Panc1 (cell line): Measurements from ENCODE around the gene DLGAP1. TPM values are rescaled to one million over a fixed set of nuclear protein-coding genes. Genes with fewer than 3 reads are reported as not detected.

Experiments used
- ATAC-seq: fragments of 200-7000 bp; cut with Tn5 transposase; 2 replicates; pipeline ENCODE4 v1.9.1; 2020; ENCODE audit warnings: mild to moderate bottlenecking, moderate library complexity
- BruUV-seq: library from RNA; stranded (reverse); fragments of 400-500 nt; replicated peaks from 2 replicates; lab custom pipeline; 2021; lab: Mats Ljungman, UMichigan
- CTCF ChIA-PET: fragments of 300-600 bp; sonication (Branson Sonifier 250); formaldehyde crosslinking; loops from one replicate; lab custom pipeline; 2022; ENCODE audit warnings: antibody characterized with exemption; lab: Charles Lee
- POLR2A ChIA-PET: fragments of 300-600 bp; sonication (Branson Sonifier 250); formaldehyde crosslinking; loops from one replicate; lab custom pipeline; 2022; ENCODE audit warnings: antibody characterized with exemption; lab: Charles Lee
- DNase-seq: peaks from one replicate; pipeline ENCODE4 v3.0.0-alpha.2; 2010; ENCODE audit warnings: low read depth, low spot score
- H3K27ac ChIP-seq: 2 replicates; pipeline ENCODE4 v1.5.1; 2011; ENCODE audit warnings: mild to moderate bottlenecking, low read length, inconsistent platforms
- H3K27me3 ChIP-seq: fragments of 200-500 bp; sonication (Bioruptor generic); 2 replicates; pipeline ENCODE4 v1.6.0; 2014; ENCODE audit warnings: low read length, inconsistent platforms; ENCODE audit not compliant: control insufficient read depth, insufficient read depth
- H3K36me3 ChIP-seq: fragments of 200-500 bp; sonication (Bioruptor generic); 2 replicates; pipeline ENCODE4 v1.5.1; 2014; ENCODE audit warnings: inconsistent platforms, mild to moderate bottlenecking, low read length, moderate library complexity; ENCODE audit not compliant: control insufficient read depth, insufficient read depth
- H3K4me1 ChIP-seq: 2 replicates; pipeline ENCODE4 v1.5.1; 2011; ENCODE audit warnings: inconsistent platforms, mild to moderate bottlenecking, low read length, moderate library complexity; ENCODE audit not compliant: control insufficient read depth, insufficient read depth
- H3K4me3 ChIP-seq, 2 experiments: 2 replicates each; pipeline ENCODE4 v1.5.1; 2011 to 2012; ENCODE audit warnings: low read depth in 2 of 2, low read length in 2 of 2, mild to moderate bottlenecking in 2 of 2, inconsistent platforms in 1 of 2, moderate library complexity in 1 of 2
- H3K9me3 ChIP-seq: fragments of 200-500 bp; sonication (Bioruptor generic); 2 replicates; pipeline ENCODE4 v1.5.1; 2014; ENCODE audit warnings: low read depth, mild to moderate bottlenecking, inconsistent platforms, low read length, moderate library complexity; ENCODE audit not compliant: control insufficient read depth, insufficient read depth
- POLR2AphosphoS5 ChIP-seq: IDR thresholded peaks from 2 replicates; pipeline ENCODE4 v1.6.1; 2012; ENCODE audit warnings: mild to moderate bottlenecking, low read depth, low read length, moderate library complexity
- SIN3A ChIP-seq: IDR thresholded peaks from 2 replicates; pipeline ENCODE4 v1.6.1; 2012; ENCODE audit warnings: low read depth, mild to moderate bottlenecking, low read length, moderate library complexity, borderline replicate concordance; ENCODE audit not compliant: insufficient read depth
- TCF7L2 ChIP-seq: IDR thresholded peaks from 2 replicates; pipeline ENCODE4 v1.6.1; 2011; ENCODE audit warnings: mild to moderate bottlenecking, low read depth, low read length, inconsistent platforms
- in situ Hi-C: cut with HindIII; loops from 2 replicates; pipeline ENCODE4 v1.10.0; 2016; ENCODE audit warnings: low sequenced_read_pairs, low pct_unique_long_range_greater_than_20kb
- intact Hi-C: fragments of 100-400 bp; cut with micrococcal nuclease; formaldehyde crosslinking; loops from one replicate; pipeline ENCODE4 v1.10.0; 2022; ENCODE audit not compliant: unreplicated experiment
- total RNA-seq: library from RNA; stranded (reverse); gene quantifications from one replicate; pipeline ENCODE4 v1.2.1, GENCODE V29; 2021; ENCODE audit not compliant: unreplicated experiment
- TF ChIP-seq, protein P1 (sequence below): fragments of 450-650 bp; IDR thresholded peaks from 2 replicates; pipeline ENCODE4 v1.5.1; 2017; ENCODE audit warnings: mild to moderate bottlenecking
- TF ChIP-seq, protein P2 (sequence below), 2 experiments: IDR thresholded peaks; 2 replicates each; pipeline ENCODE4 v1.6.1; 2011 to 2012; ENCODE audit warnings: low read depth in 2 of 2, control low read depth in 1 of 2, low read length in 1 of 2, mild to moderate bottlenecking in 1 of 2, moderate library complexity in 1 of 2; ENCODE audit not compliant: insufficient read depth in 1 of 2

The DLGAP1 gene
- total RNA-seq, 1 experiment from 2014 or later, result 1.8 TPM

DNA sequence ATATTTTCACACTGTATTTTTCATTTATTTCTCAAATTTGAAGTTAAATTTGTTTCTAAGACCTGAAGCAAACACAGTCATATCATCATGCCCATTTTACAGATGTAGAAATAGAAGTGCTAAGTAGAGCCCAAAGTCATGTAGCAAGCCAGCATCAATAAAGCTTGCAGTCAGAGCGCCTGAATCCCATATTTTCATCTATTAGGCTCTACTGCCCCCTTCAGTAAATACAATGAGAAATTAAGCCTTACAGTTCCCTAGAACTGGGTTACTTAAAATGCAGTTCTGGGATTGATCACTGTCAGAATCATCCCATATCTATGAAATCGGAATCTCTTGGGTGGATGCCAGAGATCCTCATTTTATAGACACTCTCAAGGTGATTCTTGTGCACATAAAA is 585.3 kb downstream of the DLGAP1 start:
- ATAC-seq, result peak; percentile 95
- TF ChIP-seq, protein P1, sequence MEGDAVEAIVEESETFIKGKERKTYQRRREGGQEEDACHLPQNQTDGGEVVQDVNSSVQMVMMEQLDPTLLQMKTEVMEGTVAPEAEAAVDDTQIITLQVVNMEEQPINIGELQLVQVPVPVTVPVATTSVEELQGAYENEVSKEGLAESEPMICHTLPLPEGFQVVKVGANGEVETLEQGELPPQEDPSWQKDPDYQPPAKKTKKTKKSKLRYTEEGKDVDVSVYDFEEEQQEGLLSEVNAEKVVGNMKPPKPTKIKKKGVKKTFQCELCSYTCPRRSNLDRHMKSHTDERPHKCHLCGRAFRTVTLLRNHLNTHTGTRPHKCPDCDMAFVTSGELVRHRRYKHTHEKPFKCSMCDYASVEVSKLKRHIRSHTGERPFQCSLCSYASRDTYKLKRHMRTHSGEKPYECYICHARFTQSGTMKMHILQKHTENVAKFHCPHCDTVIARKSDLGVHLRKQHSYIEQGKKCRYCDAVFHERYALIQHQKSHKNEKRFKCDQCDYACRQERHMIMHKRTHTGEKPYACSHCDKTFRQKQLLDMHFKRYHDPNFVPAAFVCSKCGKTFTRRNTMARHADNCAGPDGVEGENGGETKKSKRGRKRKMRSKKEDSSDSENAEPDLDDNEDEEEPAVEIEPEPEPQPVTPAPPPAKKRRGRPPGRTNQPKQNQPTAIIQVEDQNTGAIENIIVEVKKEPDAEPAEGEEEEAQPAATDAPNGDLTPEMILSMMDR, result peak; percentile 60; the same call in 1 of the 2 replicates
- no peak for TF ChIP-seq TCF7L2

DNA sequence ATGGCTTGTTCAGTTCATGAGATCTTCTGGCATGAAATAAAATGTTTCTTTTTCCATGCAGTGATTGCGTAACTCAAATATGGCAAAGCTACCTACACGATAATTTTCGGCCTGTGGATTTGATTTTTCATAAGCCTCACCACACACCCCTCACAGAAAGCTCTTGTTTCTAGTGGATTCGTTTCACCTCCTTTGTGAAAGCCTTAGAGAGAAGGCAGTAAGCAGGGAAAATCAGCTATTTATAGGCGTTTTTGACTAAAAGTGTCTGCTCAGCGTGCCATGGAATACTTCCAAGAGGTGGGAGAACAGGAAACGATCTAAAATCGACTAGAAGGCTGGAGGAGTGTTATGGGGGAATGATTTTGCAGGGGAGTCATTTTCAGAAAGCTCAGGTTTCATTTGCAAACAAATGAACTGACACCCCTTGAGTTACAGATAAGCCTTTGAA is 587.2 kb downstream of the DLGAP1 start:
- Histone ChIP-seq H3K4me1 (no peaks in the 10 kb centered on the region), H3K4me3 (no peak overlapping the region), H3K36me3 (no peaks in the 10 kb centered on the region), H3K9me3 (no peaks in the 10 kb centered on the region), H3K27ac (peak overlapping the region; percentile 74), H3K27me3 (no peaks in the 10 kb centered on the region)
- DNase-seq (no peak), ATAC-seq (no peak)
- no TSS peak for BruUV-seq
- TF ChIP-seq, protein P1, result no peak
- CTCF ChIA-PET, result interaction anchor here (1.4 kb wide), 1 partner anchor 97 kb away, joined by 3 read pairs; no protein-coding TSS in a partner anchor
- intact Hi-C loops (loop anchor here (2.0 to 5.0 kb wide), 2 partner anchors 165 to 586 kb away; no protein-coding TSS in a partner anchor), in situ Hi-C loops (no loop called here)
- POLR2A ChIA-PET, result interaction anchor here (0.6 kb wide), 1 partner anchor 160 kb away, joined by 5 read pairs; no protein-coding TSS in a partner anchor

More for the DNA sequence above, 585.3 kb downstream of the DLGAP1 start:
- in situ Hi-C loops (no loop called here), intact Hi-C loops (loop anchor here (2.0 to 5.0 kb wide), 3 partner anchors 99 to 588 kb away; no protein-coding TSS in a partner anchor)
- Histone ChIP-seq H3K4me1 (peaks cover 9% of the 10 kb centered on the region), H3K9me3 (no peaks in the 10 kb centered on the region), H3K27ac (peak overlapping the region; percentile 74; the same call in 1 of the 2 replicates), H3K27me3 (no peaks in the 10 kb centered on the region; the same call in 1 of the 2 replicates), H3K4me3 (no peak overlapping the region), H3K36me3 (no peaks in the 10 kb centered on the region)
- BruUV-seq, result no TSS peak
- DNase-seq, result peak; percentile 25
- ChIA-PET POLR2A (interaction anchor here (0.7 kb wide), 1 partner anchor 161 kb away, joined by 4 read pairs; no protein-coding TSS in a partner anchor), CTCF (interaction anchor here (0.5 to 1.6 kb wide), 5 partner anchors 98 to 195 kb away, joined by 3 to 18 read pairs (median 5); no protein-coding TSS in a partner anchor)

DNA sequence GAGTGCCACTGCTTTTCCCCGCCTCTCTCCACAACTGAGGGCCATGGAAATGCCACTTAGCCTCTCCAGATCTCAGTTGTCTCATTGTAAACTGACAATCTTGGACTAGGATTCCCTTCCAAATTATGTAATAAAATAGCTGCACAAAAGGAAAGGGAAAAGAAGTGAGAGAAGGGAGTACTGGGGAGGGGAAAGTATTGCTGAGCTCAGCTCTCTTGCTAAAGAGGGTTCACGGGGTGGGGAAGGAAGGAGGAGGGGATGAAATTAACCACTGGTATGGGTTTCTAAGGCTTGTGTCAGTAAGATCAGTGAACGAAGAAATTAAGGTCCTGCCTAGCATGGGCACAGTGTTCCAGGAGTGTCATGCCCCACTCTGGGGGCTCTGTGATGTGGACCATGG is 587.9 kb downstream of the DLGAP1 start:
- DNase-seq (no peak), ATAC-seq (no peak)
- Histone ChIP-seq H3K9me3 (no peaks in the 10 kb centered on the region), H3K4me3 (no peak overlapping the region), H3K4me1 (no peaks in the 10 kb centered on the region), H3K36me3 (no peaks in the 10 kb centered on the region), H3K27ac (peak overlapping the region; percentile 40; the same call in 1 of the 2 replicates), H3K27me3 (no peaks in the 10 kb centered on the region)
- in situ Hi-C loops, result no loop called here
- TF ChIP-seq POLR2AphosphoS5 (no peak), TCF7L2 (no peak), SIN3A (no peak)
- TF ChIP-seq, protein P1, result no peak
- TF ChIP-seq, protein P2, sequence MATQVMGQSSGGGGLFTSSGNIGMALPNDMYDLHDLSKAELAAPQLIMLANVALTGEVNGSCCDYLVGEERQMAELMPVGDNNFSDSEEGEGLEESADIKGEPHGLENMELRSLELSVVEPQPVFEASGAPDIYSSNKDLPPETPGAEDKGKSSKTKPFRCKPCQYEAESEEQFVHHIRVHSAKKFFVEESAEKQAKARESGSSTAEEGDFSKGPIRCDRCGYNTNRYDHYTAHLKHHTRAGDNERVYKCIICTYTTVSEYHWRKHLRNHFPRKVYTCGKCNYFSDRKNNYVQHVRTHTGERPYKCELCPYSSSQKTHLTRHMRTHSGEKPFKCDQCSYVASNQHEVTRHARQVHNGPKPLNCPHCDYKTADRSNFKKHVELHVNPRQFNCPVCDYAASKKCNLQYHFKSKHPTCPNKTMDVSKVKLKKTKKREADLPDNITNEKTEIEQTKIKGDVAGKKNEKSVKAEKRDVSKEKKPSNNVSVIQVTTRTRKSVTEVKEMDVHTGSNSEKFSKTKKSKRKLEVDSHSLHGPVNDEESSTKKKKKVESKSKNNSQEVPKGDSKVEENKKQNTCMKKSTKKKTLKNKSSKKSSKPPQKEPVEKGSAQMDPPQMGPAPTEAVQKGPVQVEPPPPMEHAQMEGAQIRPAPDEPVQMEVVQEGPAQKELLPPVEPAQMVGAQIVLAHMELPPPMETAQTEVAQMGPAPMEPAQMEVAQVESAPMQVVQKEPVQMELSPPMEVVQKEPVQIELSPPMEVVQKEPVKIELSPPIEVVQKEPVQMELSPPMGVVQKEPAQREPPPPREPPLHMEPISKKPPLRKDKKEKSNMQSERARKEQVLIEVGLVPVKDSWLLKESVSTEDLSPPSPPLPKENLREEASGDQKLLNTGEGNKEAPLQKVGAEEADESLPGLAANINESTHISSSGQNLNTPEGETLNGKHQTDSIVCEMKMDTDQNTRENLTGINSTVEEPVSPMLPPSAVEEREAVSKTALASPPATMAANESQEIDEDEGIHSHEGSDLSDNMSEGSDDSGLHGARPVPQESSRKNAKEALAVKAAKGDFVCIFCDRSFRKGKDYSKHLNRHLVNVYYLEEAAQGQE (IDR thresholded peaks at IDR 0.05; ENCODE audit: insufficient read depth in 1 of 2, low read depth in 2 of 2, low read length in 1 of 2), result no peak
- ChIA-PET CTCF (interaction anchor here (1.4 kb wide), 1 partner anchor 96 kb away, joined by 3 read pairs; no protein-coding TSS in a partner anchor), POLR2A (interaction anchor here (0.6 to 0.7 kb wide), 2 partner anchors 122 to 160 kb away, joined by 3 to 5 read pairs; no protein-coding TSS in a partner anchor)
- intact Hi-C loops, result loop anchor here (5.0 kb wide), 1 partner anchor 585 kb away; no protein-coding TSS in a partner anchor
- no TSS peak for BruUV-seq
